ENCODE results near the gene TOE1.

Gene TOE1

DNA sequence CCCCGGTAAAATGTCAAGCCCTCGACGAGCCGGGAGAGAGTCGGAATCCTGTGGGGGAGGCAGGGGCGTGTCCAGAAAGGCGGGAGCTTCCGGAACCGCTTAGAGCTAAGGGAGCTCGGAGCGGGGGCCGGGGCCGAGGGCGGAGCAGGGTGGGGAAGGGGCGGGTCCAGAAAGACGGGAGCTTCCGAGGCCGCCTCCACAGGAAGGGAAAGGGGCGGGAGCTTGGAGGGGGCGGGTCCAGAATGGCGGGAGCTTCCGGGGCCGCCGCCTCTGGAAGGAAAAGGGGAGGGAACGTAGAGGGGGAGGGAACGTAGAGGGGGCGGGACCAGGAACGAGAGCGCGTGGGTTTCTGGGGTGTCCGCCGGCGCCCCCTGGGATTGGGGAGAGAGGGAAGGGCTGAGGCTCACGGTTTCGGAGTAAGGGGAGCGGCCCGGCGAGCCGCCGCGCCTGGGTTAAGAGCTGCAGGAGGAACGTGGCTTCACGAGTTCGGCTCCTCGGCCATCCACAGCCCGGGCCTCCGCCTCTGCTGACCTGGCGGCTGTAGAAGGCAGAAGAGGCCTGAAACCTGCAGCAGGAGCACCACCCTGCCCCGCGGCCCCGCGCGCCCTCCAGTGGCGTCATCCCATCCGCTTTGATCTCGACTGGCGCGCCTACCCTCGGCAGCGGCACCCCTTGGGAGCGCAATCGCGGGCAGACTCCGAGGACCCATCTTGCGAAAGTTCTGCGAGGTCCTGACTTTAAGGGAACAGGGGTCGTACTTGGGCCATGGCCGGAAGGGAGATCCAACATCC lies 36.3 kb upstream of the TOE1 start (continued):
- TF ChIP-seq SP2 (tag by site-specific recombination; IDR thresholded peaks at IDR 0.05) (peak; percentile 96), ZNF394 (tag by site-specific recombination; IDR thresholded peaks at IDR 0.05; ENCODE audit: borderline replicate concordance) (peak; percentile 70; the same call in 1 of the 2 replicates), PRDM1 (tag by site-specific recombination; IDR thresholded peaks at IDR 0.05) (0 out of 2 replicates have a peak, but pooled peaks have one; percentile 28), HOXC10 (CRISPR knock-in tag; IDR thresholded peaks at IDR 0.05) (no peak), ZSCAN23 (tag by site-specific recombination; IDR thresholded peaks at IDR 0.05) (peak; percentile 84; the same call in 1 of the 2 replicates), TRIM28 (IDR thresholded peaks at IDR 0.05; ENCODE audit: borderline replicate concordance, low read length) (peak; percentile 31; the same call in 1 of the 2 replicates), ZNF16 (tag by site-specific recombination; IDR thresholded peaks at IDR 0.05; ENCODE audit: low read depth) (no peak), ZFP69B (tag by site-specific recombination; IDR thresholded peaks at IDR 0.05) (no peak; the same call in none of the 2 replicates), ZNF658 (tag by site-specific recombination; IDR thresholded peaks at IDR 0.05) (no peak), ZNF140 (tag by site-specific recombination; IDR thresholded peaks at IDR 0.05) (no peak), ZXDB (tag by site-specific recombination; IDR thresholded peaks at IDR 0.05) (peak; percentile 95), ZNF416 (tag by site-specific recombination; IDR thresholded peaks at IDR 0.05) (no peak), KLF1 (tag by site-specific recombination; IDR thresholded peaks at IDR 0.05) (peak; percentile 92), GLI4 (tag by site-specific recombination; IDR thresholded peaks at IDR 0.05) (peak; percentile 77; the same call in 1 of the 2 replicates), KLF9 (tag by site-specific recombination; IDR thresholded peaks at IDR 0.05; ENCODE audit: low read depth) (peak; percentile 97), TCF7L2 (IDR thresholded peaks at IDR 0.05; ENCODE audit: borderline replicate concordance, low read depth, low read length) (peak; percentile 99), ZNF621 (tag by site-specific recombination; IDR thresholded peaks at IDR 0.05) (no peak), REPIN1 (tag by site-specific recombination; IDR thresholded peaks at IDR 0.05; ENCODE audit: low read depth) (no peak), KLF10 (tag by site-specific recombination; IDR thresholded peaks at IDR 0.05) (peak; percentile 83), ZFHX2 (tag by site-specific recombination; conservative IDR thresholded peaks at IDR 0.05) (peak; percentile 88), ZBTB8A (tag by site-specific recombination; IDR thresholded peaks at IDR 0.05) (peak; percentile 97), ZNF561 (tag by site-specific recombination; IDR thresholded peaks at IDR 0.05; ENCODE audit: borderline replicate concordance) (peak; percentile 95), ZNF133 (tag by site-specific recombination; IDR thresholded peaks at IDR 0.05) (no peak; the same call in 1 of the 2 replicates), ZNF121 (tag by site-specific recombination; IDR thresholded peaks at IDR 0.05) (no peak), ZNF366 (tag by site-specific recombination; conservative IDR thresholded peaks at IDR 0.05) (peak; percentile 95), OSR2 (tag by site-specific recombination; IDR thresholded peaks at IDR 0.05) (peak; percentile 73)
- TF ChIP-seq, protein P1, sequence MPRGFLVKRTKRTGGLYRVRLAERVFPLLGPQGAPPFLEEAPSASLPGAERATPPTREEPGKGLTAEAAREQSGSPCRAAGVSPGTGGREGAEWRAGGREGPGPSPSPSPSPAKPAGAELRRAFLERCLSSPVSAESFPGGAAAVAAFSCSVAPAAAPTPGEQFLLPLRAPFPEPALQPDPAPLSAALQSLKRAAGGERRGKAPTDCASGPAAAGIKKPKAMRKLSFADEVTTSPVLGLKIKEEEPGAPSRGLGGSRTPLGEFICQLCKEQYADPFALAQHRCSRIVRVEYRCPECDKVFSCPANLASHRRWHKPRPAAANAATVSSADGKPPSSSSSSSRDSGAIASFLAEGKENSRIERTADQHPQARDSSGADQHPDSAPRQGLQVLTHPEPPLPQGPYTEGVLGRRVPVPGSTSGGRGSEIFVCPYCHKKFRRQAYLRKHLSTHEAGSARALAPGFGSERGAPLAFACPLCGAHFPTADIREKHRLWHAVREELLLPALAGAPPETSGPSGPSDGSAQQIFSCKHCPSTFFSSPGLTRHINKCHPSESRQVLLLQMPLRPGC (tag by site-specific recombination; IDR thresholded peaks at IDR 0.05): peak; percentile 70; the same call in 1 of the 2 replicates
- TF ChIP-seq, protein P2, sequence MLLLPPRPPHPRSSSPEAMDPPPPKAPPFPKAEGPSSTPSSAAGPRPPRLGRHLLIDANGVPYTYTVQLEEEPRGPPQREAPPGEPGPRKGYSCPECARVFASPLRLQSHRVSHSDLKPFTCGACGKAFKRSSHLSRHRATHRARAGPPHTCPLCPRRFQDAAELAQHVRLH (tag by site-specific recombination; IDR thresholded peaks at IDR 0.05): peak; percentile 95
- TF ChIP-seq, protein P3, sequence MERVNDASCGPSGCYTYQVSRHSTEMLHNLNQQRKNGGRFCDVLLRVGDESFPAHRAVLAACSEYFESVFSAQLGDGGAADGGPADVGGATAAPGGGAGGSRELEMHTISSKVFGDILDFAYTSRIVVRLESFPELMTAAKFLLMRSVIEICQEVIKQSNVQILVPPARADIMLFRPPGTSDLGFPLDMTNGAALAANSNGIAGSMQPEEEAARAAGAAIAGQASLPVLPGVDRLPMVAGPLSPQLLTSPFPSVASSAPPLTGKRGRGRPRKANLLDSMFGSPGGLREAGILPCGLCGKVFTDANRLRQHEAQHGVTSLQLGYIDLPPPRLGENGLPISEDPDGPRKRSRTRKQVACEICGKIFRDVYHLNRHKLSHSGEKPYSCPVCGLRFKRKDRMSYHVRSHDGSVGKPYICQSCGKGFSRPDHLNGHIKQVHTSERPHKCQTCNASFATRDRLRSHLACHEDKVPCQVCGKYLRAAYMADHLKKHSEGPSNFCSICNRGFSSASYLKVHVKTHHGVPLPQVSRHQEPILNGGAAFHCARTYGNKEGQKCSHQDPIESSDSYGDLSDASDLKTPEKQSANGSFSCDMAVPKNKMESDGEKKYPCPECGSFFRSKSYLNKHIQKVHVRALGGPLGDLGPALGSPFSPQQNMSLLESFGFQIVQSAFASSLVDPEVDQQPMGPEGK (tag by site-specific recombination; IDR thresholded peaks at IDR 0.05): peak; percentile 96
- TF ChIP-seq, protein P4, sequence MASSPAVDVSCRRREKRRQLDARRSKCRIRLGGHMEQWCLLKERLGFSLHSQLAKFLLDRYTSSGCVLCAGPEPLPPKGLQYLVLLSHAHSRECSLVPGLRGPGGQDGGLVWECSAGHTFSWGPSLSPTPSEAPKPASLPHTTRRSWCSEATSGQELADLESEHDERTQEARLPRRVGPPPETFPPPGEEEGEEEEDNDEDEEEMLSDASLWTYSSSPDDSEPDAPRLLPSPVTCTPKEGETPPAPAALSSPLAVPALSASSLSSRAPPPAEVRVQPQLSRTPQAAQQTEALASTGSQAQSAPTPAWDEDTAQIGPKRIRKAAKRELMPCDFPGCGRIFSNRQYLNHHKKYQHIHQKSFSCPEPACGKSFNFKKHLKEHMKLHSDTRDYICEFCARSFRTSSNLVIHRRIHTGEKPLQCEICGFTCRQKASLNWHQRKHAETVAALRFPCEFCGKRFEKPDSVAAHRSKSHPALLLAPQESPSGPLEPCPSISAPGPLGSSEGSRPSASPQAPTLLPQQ (tag by site-specific recombination; IDR thresholded peaks at IDR 0.05): peak; percentile 86
- TF ChIP-seq, protein P5, sequence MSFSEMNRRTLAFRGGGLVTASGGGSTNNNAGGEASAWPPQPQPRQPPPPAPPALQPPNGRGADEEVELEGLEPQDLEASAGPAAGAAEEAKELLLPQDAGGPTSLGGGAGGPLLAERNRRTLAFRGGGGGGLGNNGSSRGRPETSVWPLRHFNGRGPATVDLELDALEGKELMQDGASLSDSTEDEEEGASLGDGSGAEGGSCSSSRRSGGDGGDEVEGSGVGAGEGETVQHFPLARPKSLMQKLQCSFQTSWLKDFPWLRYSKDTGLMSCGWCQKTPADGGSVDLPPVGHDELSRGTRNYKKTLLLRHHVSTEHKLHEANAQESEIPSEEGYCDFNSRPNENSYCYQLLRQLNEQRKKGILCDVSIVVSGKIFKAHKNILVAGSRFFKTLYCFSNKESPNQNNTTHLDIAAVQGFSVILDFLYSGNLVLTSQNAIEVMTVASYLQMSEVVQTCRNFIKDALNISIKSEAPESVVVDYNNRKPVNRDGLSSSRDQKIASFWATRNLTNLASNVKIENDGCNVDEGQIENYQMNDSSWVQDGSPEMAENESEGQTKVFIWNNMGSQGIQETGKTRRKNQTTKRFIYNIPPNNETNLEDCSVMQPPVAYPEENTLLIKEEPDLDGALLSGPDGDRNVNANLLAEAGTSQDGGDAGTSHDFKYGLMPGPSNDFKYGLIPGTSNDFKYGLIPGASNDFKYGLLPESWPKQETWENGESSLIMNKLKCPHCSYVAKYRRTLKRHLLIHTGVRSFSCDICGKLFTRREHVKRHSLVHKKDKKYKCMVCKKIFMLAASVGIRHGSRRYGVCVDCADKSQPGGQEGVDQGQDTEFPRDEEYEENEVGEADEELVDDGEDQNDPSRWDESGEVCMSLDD (tag by site-specific recombination; IDR thresholded peaks at IDR 0.05): peak; percentile 98
- TF ChIP-seq, protein P6, sequence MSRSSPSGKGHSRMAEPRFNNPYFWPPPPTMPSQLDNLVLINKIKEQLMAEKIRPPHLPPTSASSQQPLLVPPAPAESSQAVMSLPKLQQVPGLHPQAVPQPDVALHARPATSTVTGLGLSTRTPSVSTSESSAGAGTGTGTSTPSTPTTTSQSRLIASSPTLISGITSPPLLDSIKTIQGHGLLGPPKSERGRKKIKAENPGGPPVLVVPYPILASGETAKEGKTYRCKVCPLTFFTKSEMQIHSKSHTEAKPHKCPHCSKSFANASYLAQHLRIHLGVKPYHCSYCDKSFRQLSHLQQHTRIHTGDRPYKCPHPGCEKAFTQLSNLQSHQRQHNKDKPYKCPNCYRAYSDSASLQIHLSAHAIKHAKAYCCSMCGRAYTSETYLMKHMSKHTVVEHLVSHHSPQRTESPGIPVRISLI (tag by site-specific recombination; IDR thresholded peaks at IDR 0.05): 0 out of 2 replicates have a peak, but pooled peaks have one; percentile 33

Data from HEK293 (cell line).